SU-DHL-6 (cell line): ENCODE data around the gene TRAPPC10.

Source experiments
- H2AFZ ChIP-seq: fragments of 200-600 bp; sonication (generic); 2 replicates; pipeline ENCODE4 v1.6.1; 2014; ENCODE audit warnings: low read depth, mild to moderate bottlenecking, moderate library complexity, mixed read lengths, antibody characterized with exemption, low read length; ENCODE audit not compliant: severe bottlenecking
- H3F3A ChIP-seq: fragments of 200-600 bp; shearing (Covaris generic); 2 replicates; pipeline ENCODE4 v1.6.0; 2016; ENCODE audit warnings: antibody characterized with exemption, mild to moderate bottlenecking; ENCODE audit not compliant: insufficient read depth
- H3K27ac ChIP-seq: fragments of 200-600 bp; sonication (generic); 2 replicates; pipeline ENCODE4 v1.5.1; 2016; ENCODE audit warnings: low read depth, mild to moderate bottlenecking, low read length, moderate library complexity, mixed read lengths
- H3K27me3 ChIP-seq: fragments of 200-600 bp; sonication (generic), shearing (Covaris generic); 2 replicates; pipeline ENCODE4 v1.6.0; 2014; ENCODE audit warnings: mild to moderate bottlenecking, low read length
- H3K36me3 ChIP-seq: fragments of 200-600 bp; sonication (generic); 2 replicates; pipeline ENCODE4 v1.6.1; 2014; ENCODE audit warnings: mild to moderate bottlenecking, low read length, mixed read lengths
- H3K4me2 ChIP-seq: fragments of 300-600, 200-600 bp; shearing (Covaris generic), sonication (generic); 2 replicates; pipeline ENCODE4 v1.6.0; 2014; ENCODE audit warnings: low read length, low read depth, mild to moderate bottlenecking; ENCODE audit not compliant: poor library complexity, severe bottlenecking
- H3K4me3 ChIP-seq: fragments of 200-600 bp; sonication (generic); 2 replicates; pipeline ENCODE4 v1.5.1; 2014; ENCODE audit warnings: antibody characterized with exemption, low read length, mild to moderate bottlenecking, mixed read lengths; ENCODE audit not compliant: insufficient read depth, poor library complexity, severe bottlenecking
- H3K79me2 ChIP-seq: fragments of 200-600 bp; sonication (generic); 2 replicates; pipeline ENCODE4 v1.6.1; 2014; ENCODE audit warnings: mild to moderate bottlenecking, low read length, moderate library complexity; ENCODE audit not compliant: insufficient read depth
- H3K9ac ChIP-seq: fragments of 200-600 bp; sonication (generic); 2 replicates; pipeline ENCODE4 v1.7.0; 2014; ENCODE audit warnings: mild to moderate bottlenecking, low read length
- H3K9me2 ChIP-seq: fragments of 200-600 bp; sonication (generic); replicated peaks from 2 replicates; pipeline ENCODE4 v1.6.1; 2014; ENCODE audit warnings: low read length; ENCODE audit not compliant: insufficient read depth
- H3K9me3 ChIP-seq: fragments of 200-600 bp; sonication (generic); 2 replicates; pipeline ENCODE4 v1.6.1; 2014; ENCODE audit warnings: low read length, mixed read lengths; ENCODE audit not compliant: insufficient read depth
- H4K20me1 ChIP-seq: fragments of 200-600 bp; sonication (generic); 2 replicates; pipeline ENCODE4 v1.6.1; 2014; ENCODE audit warnings: low read depth, mild to moderate bottlenecking, antibody characterized with exemption, low read length, moderate library complexity, mixed read lengths
- CTCF ChIP-seq: fragments of 200-600 bp; sonication (generic); IDR thresholded peaks from one replicate; pipeline ENCODE4 v1.5.1; 2017; ENCODE audit warnings: antibody characterized with exemption, mild to moderate bottlenecking, low read length, moderate library complexity; ENCODE audit not compliant: insufficient read depth, poor library complexity, severe bottlenecking
- EZH2phosphoT487 ChIP-seq: fragments of 200-600 bp; sonication (generic), shearing (Covaris generic); conservative IDR thresholded peaks from 2 replicates; pipeline ENCODE4 v1.6.1; 2018; ENCODE audit warnings: mild to moderate bottlenecking, antibody characterized with exemption, low read length, moderate library complexity, mixed read lengths

The TRAPPC10 gene

DNA sequence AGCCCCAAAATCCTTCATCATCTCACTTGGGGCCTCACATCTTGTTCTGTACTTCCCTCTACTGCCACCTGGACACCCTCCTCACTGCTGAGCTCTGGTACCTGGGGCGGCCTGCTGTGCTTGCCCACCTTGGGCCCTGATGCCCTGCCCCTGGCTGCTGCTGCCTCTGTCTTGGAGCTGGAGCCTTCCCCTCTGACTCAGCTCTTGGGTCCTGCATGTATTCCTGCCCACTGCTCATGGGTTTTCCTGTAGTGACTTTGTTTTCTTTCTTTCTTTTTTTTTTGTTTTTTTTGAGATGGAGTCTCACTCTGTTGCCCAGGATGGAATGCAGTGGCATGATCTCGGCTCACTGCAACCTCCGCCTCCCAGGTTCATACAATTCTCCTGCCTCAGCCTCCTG lies 37.5 kb downstream of the TRAPPC10 start:
- Histone ChIP-seq H3K27me3 (no peaks in the 10 kb centered on the region), H3K4me2 (no peak overlapping the region), H3K9me3 (no peaks in the 10 kb centered on the region), H4K20me1 (no peaks in the 10 kb centered on the region), H3K36me3 (no peaks in the 10 kb centered on the region; the same call in 1 of the 2 replicates), H3K27ac (no peak overlapping the region), H3K4me3 (no peak overlapping the region), H2AFZ (no peak overlapping the region), H3K9ac (no peak overlapping the region), H3K9me2 (no peaks in the 10 kb centered on the region), H3F3A (no peaks in the 10 kb centered on the region), H3K79me2 (peaks cover 48% of the 10 kb centered on the region)
- no peak for TF ChIP-seq CTCF
- TF ChIP-seq EZH2phosphoT487: no peak

DNA sequence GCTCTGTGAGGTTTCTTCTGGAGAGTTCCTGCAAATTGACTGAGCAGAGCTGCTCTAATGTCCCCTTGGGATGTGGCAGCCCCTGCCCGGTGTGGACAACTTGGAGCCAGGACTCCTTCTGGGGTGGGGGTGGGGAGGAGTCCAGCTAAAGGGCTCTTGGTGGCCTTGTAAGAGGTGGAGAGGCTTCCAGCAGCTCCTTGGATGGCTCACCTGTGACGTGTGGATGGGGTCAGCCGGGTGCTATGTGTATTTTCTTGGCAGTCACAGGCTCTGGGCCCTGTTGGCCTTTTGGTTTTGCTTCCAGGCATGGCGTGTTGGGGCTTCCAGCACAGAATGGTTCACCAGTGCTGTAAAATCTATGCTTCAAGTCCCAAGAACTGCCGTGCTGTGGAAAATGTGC lies 38.2 kb downstream of the TRAPPC10 start:
- no peaks in the 10 kb centered on the region for H3F3A ChIP-seq
- no peaks in the 10 kb centered on the region; the same call in 1 of the 2 replicates for H3K36me3 ChIP-seq
- no peak overlapping the region for H3K9ac ChIP-seq
- H3K27me3 ChIP-seq: no peaks in the 10 kb centered on the region
- H3K4me2 ChIP-seq: no peak overlapping the region
- no peak overlapping the region for H3K4me3 ChIP-seq
- no peaks in the 10 kb centered on the region for H3K9me2 ChIP-seq
- TF ChIP-seq EZH2phosphoT487 (no peak), CTCF (no peak)
- peaks cover 48% of the 10 kb centered on the region for H3K79me2 ChIP-seq
- no peaks in the 10 kb centered on the region for H4K20me1 ChIP-seq
- H2AFZ ChIP-seq: no peak overlapping the region
- no peaks in the 10 kb centered on the region for H3K9me3 ChIP-seq
- H3K27ac ChIP-seq: no peak overlapping the region

DNA sequence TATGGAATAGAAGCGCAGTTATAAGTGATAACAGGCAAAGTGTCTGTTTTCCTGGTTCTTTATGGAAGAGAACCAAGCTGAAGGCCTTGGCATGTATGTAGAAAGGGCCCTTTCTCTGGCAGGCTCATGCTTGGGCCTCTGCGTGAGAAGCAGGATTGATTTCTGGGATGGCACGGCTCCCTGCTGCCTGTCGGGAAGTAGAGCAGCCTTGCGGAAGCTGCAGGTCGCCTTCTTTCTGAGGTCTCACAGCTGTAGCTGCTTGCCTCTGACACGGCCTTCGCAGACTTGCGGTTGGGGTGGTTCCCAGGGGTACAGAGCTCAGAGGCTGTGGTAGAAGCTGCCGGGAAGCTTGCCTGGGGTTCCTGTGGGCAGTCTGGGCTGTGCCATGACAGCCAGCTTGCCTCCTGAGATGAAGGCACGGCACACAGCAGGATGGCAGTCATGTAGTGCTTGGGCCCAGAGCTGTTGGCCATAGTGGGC lies 39.4 kb downstream of the TRAPPC10 start:
- Histone ChIP-seq H3K9ac (no peak overlapping the region), H4K20me1 (no peaks in the 10 kb centered on the region), H3K27ac (no peak overlapping the region), H3K9me2 (no peaks in the 10 kb centered on the region), H3K4me3 (no peak overlapping the region), H2AFZ (no peak overlapping the region), H3K4me2 (no peak overlapping the region), H3F3A (no peaks in the 10 kb centered on the region), H3K27me3 (no peaks in the 10 kb centered on the region), H3K79me2 (peaks cover 38% of the 10 kb centered on the region), H3K9me3 (no peaks in the 10 kb centered on the region), H3K36me3 (peaks cover 7% of the 10 kb centered on the region; the same call in 1 of the 2 replicates)
- TF ChIP-seq EZH2phosphoT487: no peak
- no peak for TF ChIP-seq CTCF
